ENCODE data around the gene CDK12. TPM values are rescaled to one million over a fixed set of nuclear protein-coding genes. Genes with fewer than 3 reads are reported as not detected.
A peak's percentile ranks its signal among the peaks of the same experiment; 100 is the strongest.
"Not testable (repeated sequence)": the region's sequence is repeated elsewhere in the genome, so short reads cannot be mapped to it uniquely, and the experiment has no call there.

The CDK12 gene
- total and polyA plus RNA-seq, 4 experiments from 2014 or later, result 0.87 to 114 (median 56.9) TPM

GRCh38 chr17:39536468-39536867, 75.2 kb downstream of the CDK12 start:
- Histone ChIP-seq H3K4me1 (ENCODE audit: insufficient read depth, low read length) (peaks cover 11% of the 10 kb centered on the region), H3K4me3 (ENCODE audit: low read length in 2 of 2) (no peak overlapping the region), H3K27me3 (ENCODE audit: insufficient read depth, low read length) (no peaks in the 10 kb centered on the region), H3K36me3 (ENCODE audit: insufficient read depth, low read length) (no peaks in the 10 kb centered on the region), H3K9me3 (ENCODE audit: control insufficient read depth in 1 of 2, low read length in 2 of 2) (no peaks in the 10 kb centered on the region), H3K27ac (ENCODE audit: low read depth, low read length) (no peak overlapping the region)
- H3K9me3 Mint-ChIP-seq, result no peaks in the 10 kb centered on the region
- ChIA-PET CTCF (ENCODE audit: partially characterized antibody) (interaction anchor here (1.2 to 2.3 kb wide), 2 partner anchors 11 to 12 kb away, joined by 5 to 7 read pairs; no protein-coding TSS in a partner anchor), POLR2A (ENCODE audit: partially characterized antibody) (no interaction called here)
- no peak for DNase-seq
- peaks cover 2 to 10% of the 10 kb centered on the region in 2 donors for H3K36me3 Mint-ChIP-seq
- peaks cover 15 to 29% (median 20%) of the 10 kb centered on the region in 4 donors for H3K4me1 Mint-ChIP-seq
- H3K27me3 Mint-ChIP-seq, result no peaks in the 10 kb centered on the region
- no peak overlapping the region for H3K27ac Mint-ChIP-seq
- no peak overlapping the region for H3K4me3 Mint-ChIP-seq
- intact Hi-C loops (cut with micrococcal nuclease), result no loop called here

DNA sequence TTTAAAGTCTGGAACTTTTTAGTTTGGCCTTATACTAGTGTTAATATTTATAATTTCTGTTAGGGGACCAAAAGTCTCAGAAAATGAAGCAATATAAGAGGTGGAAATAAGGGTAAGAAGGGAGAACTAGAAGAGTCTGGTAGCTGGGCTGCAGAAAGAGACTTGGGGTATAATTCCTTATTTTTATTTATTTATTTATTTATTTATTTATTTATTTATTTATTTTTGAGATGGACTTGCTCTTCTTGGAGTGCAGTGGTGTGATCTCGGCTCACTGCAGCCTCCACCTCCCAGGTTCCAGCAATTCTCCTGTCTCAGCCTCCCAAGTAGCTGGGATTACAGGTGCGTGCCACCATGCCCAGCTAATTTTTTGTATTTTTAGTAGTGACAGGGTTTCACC, 76.1 kb downstream of the CDK12 start:
- H3K4me1 Mint-ChIP-seq, result peaks cover 15 to 24% (median 20%) of the 10 kb centered on the region in 4 donors
- CTCF ChIA-PET (ENCODE audit: partially characterized antibody), result interaction anchor here (1.2 to 2.3 kb wide), 2 partner anchors 10 to 12 kb away, joined by 5 to 7 read pairs; no protein-coding TSS in a partner anchor
- H3K27me3 ChIP-seq (ENCODE audit: insufficient read depth, low read length); H3K36me3 Mint-ChIP-seq; intact Hi-C loops (cut with micrococcal nuclease); H3K27ac Mint-ChIP-seq; H3K36me3 ChIP-seq (ENCODE audit: insufficient read depth, low read length); H3K27ac ChIP-seq (ENCODE audit: low read depth, low read length); DNase-seq; H3K4me3 Mint-ChIP-seq; H3K27me3 Mint-ChIP-seq; POLR2A ChIA-PET (ENCODE audit: partially characterized antibody); H3K4me3 ChIP-seq (ENCODE audit: low read length in 2 of 2); H3K9me3 Mint-ChIP-seq; H3K9me3 ChIP-seq (ENCODE audit: control insufficient read depth in 1 of 2, low read length in 2 of 2): not testable (repeated sequence)
- peaks cover 11% of the 10 kb centered on the region for H3K4me1 ChIP-seq (ENCODE audit: insufficient read depth, low read length)

DNA sequence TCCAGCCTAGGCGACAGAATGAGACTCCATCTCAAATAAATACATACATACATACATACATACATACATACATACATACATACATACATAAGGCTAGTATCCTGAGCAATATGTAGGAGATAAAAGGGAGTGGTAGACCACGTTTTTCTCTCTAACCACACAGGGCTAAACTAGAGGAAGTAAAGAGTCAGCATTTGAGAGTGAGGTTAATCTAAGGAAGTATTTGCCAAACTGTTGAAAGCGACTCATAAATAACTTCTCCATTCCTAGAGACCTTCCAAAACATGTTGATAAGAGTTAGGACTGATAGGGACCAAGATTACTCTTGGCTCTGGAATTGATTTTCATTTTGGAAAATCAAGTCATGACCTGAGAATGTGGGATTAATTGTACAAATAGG, 77.6 kb downstream of the CDK12 start:
- peaks cover 11% of the 10 kb centered on the region for H3K4me1 ChIP-seq (ENCODE audit: insufficient read depth, low read length)
- peak in 1 of 5 donors; percentile 6 for DNase-seq
- no peaks in the 10 kb centered on the region for H3K9me3 ChIP-seq (ENCODE audit: control insufficient read depth in 1 of 2, low read length in 2 of 2)
- CTCF ChIA-PET (ENCODE audit: partially characterized antibody), result no interaction called here
- H3K4me3 ChIP-seq (ENCODE audit: low read length in 2 of 2), result no peak overlapping the region
- Mint-ChIP-seq H3K9me3 (no peaks in the 10 kb centered on the region), H3K36me3 (peaks cover 0 to 3% of the 10 kb centered on the region in 2 donors), H3K4me1 (peaks cover 15 to 24% (median 20%) of the 10 kb centered on the region in 4 donors), H3K27ac (no peak overlapping the region), H3K27me3 (no peaks in the 10 kb centered on the region), H3K4me3 (no peak overlapping the region)
- no peak overlapping the region for H3K27ac ChIP-seq (ENCODE audit: low read depth, low read length)
- intact Hi-C loops (cut with micrococcal nuclease), result no loop called here
- POLR2A ChIA-PET (ENCODE audit: partially characterized antibody), result no interaction called here
- no peaks in the 10 kb centered on the region for H3K36me3 ChIP-seq (ENCODE audit: insufficient read depth, low read length)
- no peaks in the 10 kb centered on the region for H3K27me3 ChIP-seq (ENCODE audit: insufficient read depth, low read length)

DNA sequence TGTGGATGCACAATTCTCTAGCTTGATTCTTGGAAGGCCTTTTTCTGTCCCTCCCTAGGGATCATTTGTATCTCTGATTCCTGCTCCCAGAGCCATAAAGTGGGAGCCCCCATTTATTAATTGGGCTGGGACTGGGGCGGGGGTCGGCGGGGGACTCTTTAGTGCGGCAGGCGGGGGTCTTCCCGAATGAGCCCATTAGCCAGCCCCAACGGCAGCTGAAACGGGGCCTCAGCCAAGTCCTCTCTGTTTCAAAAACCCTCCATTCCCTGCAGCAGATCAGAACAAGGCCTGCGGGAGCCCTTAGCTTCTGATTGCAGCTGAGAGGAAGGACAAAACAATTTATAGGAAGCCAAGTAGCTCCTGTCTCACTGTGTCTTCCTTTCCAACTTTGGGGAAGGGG, 79.3 kb downstream of the CDK12 start:
- H3K4me1 ChIP-seq (ENCODE audit: insufficient read depth, low read length), result peaks cover 11% of the 10 kb centered on the region
- H3K27me3 ChIP-seq (ENCODE audit: insufficient read depth, low read length), result no peaks in the 10 kb centered on the region
- intact Hi-C loops (cut with micrococcal nuclease), result no loop called here
- Mint-ChIP-seq H3K4me1 (peaks cover 13 to 24% (median 20%) of the 10 kb centered on the region in 4 donors), H3K36me3 (peaks cover 3 to 6% of the 10 kb centered on the region in 2 donors), H3K27me3 (no peaks in the 10 kb centered on the region), H3K9me3 (no peaks in the 10 kb centered on the region), H3K27ac (no peak overlapping the region), H3K4me3 (no peak overlapping the region)
- no peaks in the 10 kb centered on the region for H3K9me3 ChIP-seq (ENCODE audit: control insufficient read depth in 1 of 2, low read length in 2 of 2)
- no peaks in the 10 kb centered on the region for H3K36me3 ChIP-seq (ENCODE audit: insufficient read depth, low read length)
- DNase-seq, result no peak
- ChIA-PET CTCF (ENCODE audit: partially characterized antibody) (interaction anchor here (0.6 kb wide), 1 partner anchor 127 kb away, joined by 3 read pairs; no protein-coding TSS in a partner anchor), POLR2A (ENCODE audit: partially characterized antibody) (no interaction called here)
- H3K27ac ChIP-seq (ENCODE audit: low read depth, low read length), result no peak overlapping the region
- no peak overlapping the region for H3K4me3 ChIP-seq (ENCODE audit: low read length in 2 of 2)

GRCh38 chr17:39541652-39542051, 80.4 kb downstream of the CDK12 start:
- Mint-ChIP-seq H3K4me1 (peaks cover 13 to 24% (median 20%) of the 10 kb centered on the region in 4 donors), H3K36me3 (peaks cover 6 to 10% of the 10 kb centered on the region in 2 donors), H3K27ac (no peak overlapping the region), H3K9me3 (no peaks in the 10 kb centered on the region), H3K4me3 (no peak overlapping the region), H3K27me3 (no peaks in the 10 kb centered on the region)
- CTCF ChIA-PET (ENCODE audit: partially characterized antibody), result interaction anchor here (1.7 kb wide), 1 partner anchor 11 kb away, joined by 3 read pairs; no protein-coding TSS in a partner anchor
- no peak overlapping the region for H3K4me3 ChIP-seq (ENCODE audit: low read length in 2 of 2)
- no peak overlapping the region for H3K27ac ChIP-seq (ENCODE audit: low read depth, low read length)
- no peaks in the 10 kb centered on the region for H3K9me3 ChIP-seq (ENCODE audit: control insufficient read depth in 1 of 2, low read length in 2 of 2)
- H3K36me3 ChIP-seq (ENCODE audit: insufficient read depth, low read length), result peaks cover 3% of the 10 kb centered on the region
- no peaks in the 10 kb centered on the region for H3K27me3 ChIP-seq (ENCODE audit: insufficient read depth, low read length)
- POLR2A ChIA-PET (ENCODE audit: partially characterized antibody), result no interaction called here
- intact Hi-C loops (cut with micrococcal nuclease), result no loop called here
- peaks cover 11% of the 10 kb centered on the region for H3K4me1 ChIP-seq (ENCODE audit: insufficient read depth, low read length)
- no peak for DNase-seq

GRCh38 chr17:39543176-39543575, 81.9 kb downstream of the CDK12 start:
- peak overlapping the region in 1 of 7 donors; percentile 55 for H3K27ac Mint-ChIP-seq
- CTCF ChIA-PET (ENCODE audit: partially characterized antibody), result interaction anchor here (1.7 to 8.8 kb wide), 2 partner anchors 9 to 79 kb away, joined by 3 to 87 read pairs; partner anchors contain the start of gene PPP1R1B
- no peaks in the 10 kb centered on the region for H3K27me3 Mint-ChIP-seq

GRCh38 chr17:39543664-39544063, 82.4 kb downstream of the CDK12 start:
- peaks cover 10 to 14% (median 12%) of the 10 kb centered on the region in 4 donors for H3K4me1 Mint-ChIP-seq
- H3K9me3 Mint-ChIP-seq, result no peaks in the 10 kb centered on the region
- no peaks in the 10 kb centered on the region for H3K27me3 ChIP-seq (ENCODE audit: insufficient read depth, low read length)
- no peak overlapping the region for H3K27ac ChIP-seq (ENCODE audit: low read depth, low read length)
- no peaks in the 10 kb centered on the region for H3K9me3 ChIP-seq (ENCODE audit: control insufficient read depth in 1 of 2, low read length in 2 of 2)
- peaks cover 8% of the 10 kb centered on the region for H3K4me1 ChIP-seq (ENCODE audit: insufficient read depth, low read length)
- H3K27ac Mint-ChIP-seq, result no peak overlapping the region
- no peak overlapping the region for H3K4me3 ChIP-seq (ENCODE audit: low read length in 2 of 2)
- no peak for DNase-seq
- POLR2A ChIA-PET (ENCODE audit: partially characterized antibody), result no interaction called here
- no peaks in the 10 kb centered on the region for H3K27me3 Mint-ChIP-seq
- peaks cover 19 to 20% of the 10 kb centered on the region in 2 donors for H3K36me3 Mint-ChIP-seq
- intact Hi-C loops (cut with micrococcal nuclease), result no loop called here
- no peak overlapping the region for H3K4me3 Mint-ChIP-seq
- H3K36me3 ChIP-seq (ENCODE audit: insufficient read depth, low read length), result peaks cover 10% of the 10 kb centered on the region
- CTCF ChIA-PET (ENCODE audit: partially characterized antibody), result interaction anchor here (8.8 kb wide), 1 partner anchor 79 kb away, joined by 87 read pairs; the partner anchor contains the start of gene PPP1R1B

More at GRCh38 chr17:39543176-39543575, 81.9 kb downstream of the CDK12 start:
- Histone ChIP-seq H3K36me3 (ENCODE audit: insufficient read depth, low read length) (peaks cover 10% of the 10 kb centered on the region), H3K4me3 (ENCODE audit: low read length in 2 of 2) (no peak overlapping the region), H3K27me3 (ENCODE audit: insufficient read depth, low read length) (no peaks in the 10 kb centered on the region), H3K27ac (ENCODE audit: low read depth, low read length) (no peak overlapping the region), H3K9me3 (ENCODE audit: control insufficient read depth in 1 of 2, low read length in 2 of 2) (no peaks in the 10 kb centered on the region), H3K4me1 (ENCODE audit: insufficient read depth, low read length) (peaks cover 11% of the 10 kb centered on the region)
- Mint-ChIP-seq H3K4me3 (no peak overlapping the region), H3K9me3 (no peaks in the 10 kb centered on the region), H3K36me3 (peaks cover 18 to 20% of the 10 kb centered on the region in 2 donors), H3K4me1 (peaks cover 12 to 19% (median 15%) of the 10 kb centered on the region in 4 donors)
- DNase-seq, result no peak
- POLR2A ChIA-PET (ENCODE audit: partially characterized antibody), result no interaction called here
- intact Hi-C loops (cut with micrococcal nuclease), result no loop called here
